DND-41 (cell line): ENCODE data around the gene IPO4.

Experiments
- EZH2 ChIP-seq: IDR thresholded peaks from 3 replicates; pipeline ENCODE4 v1.6.1; 2012; ENCODE audit warnings: borderline replicate concordance, low read depth, mild to moderate bottlenecking, moderate library complexity, low read length, inconsistent platforms; ENCODE audit not compliant: severe bottlenecking
- TF ChIP-seq, protein P1 (sequence below): IDR thresholded peaks from 2 replicates; pipeline ENCODE4 v1.5.1; 2012; ENCODE audit warnings: borderline replicate concordance, low read length, moderate library complexity, mild to moderate bottlenecking; ENCODE audit not compliant: poor library complexity, severe bottlenecking; ENCODE audit errors: extremely low read depth

DNA sequence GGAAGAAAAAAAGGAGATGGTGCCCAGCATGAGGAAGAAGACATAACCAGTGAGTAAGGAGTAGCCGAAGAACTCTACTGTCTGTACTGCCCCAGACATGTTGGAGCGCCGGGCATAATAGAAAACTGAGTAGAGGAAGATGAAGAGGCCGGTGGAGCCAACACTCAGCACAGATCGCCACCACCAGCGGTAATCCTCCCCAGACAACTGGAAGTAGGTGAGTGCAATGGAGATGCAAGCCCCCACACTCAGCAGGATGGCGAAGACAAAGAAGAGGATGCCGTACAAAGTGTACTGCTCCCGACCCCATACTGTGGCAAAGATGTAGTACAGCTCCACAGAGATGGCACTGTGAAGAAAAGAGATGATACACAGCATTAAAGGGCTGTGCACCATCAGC is 844 bp upstream of the IPO4 start:
- no peak for TF ChIP-seq EZH2
- TF ChIP-seq, protein P1, sequence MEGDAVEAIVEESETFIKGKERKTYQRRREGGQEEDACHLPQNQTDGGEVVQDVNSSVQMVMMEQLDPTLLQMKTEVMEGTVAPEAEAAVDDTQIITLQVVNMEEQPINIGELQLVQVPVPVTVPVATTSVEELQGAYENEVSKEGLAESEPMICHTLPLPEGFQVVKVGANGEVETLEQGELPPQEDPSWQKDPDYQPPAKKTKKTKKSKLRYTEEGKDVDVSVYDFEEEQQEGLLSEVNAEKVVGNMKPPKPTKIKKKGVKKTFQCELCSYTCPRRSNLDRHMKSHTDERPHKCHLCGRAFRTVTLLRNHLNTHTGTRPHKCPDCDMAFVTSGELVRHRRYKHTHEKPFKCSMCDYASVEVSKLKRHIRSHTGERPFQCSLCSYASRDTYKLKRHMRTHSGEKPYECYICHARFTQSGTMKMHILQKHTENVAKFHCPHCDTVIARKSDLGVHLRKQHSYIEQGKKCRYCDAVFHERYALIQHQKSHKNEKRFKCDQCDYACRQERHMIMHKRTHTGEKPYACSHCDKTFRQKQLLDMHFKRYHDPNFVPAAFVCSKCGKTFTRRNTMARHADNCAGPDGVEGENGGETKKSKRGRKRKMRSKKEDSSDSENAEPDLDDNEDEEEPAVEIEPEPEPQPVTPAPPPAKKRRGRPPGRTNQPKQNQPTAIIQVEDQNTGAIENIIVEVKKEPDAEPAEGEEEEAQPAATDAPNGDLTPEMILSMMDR: no peak
